GM23338 (cell line): Measurements from ENCODE around the gene MMP28. TPM values are rescaled to one million over a fixed set of nuclear protein-coding genes. Genes with fewer than 3 reads are reported as not detected.

Experiments
- ATAC-seq: fragments of 200-7000 bp; cut with Tn5 transposase; 3 replicates; pipeline ENCODE4 v1.9.1; 2020
- DNase-seq: peaks from one replicate; pipeline ENCODE4 v3.0.0-alpha.2; 2015; ENCODE audit warnings: low spot score
- H2AFZ ChIP-seq: fragments of 200-600 bp; sonication (generic); 2 replicates; pipeline ENCODE4 v1.8.0; 2016; ENCODE audit warnings: antibody characterized with exemption, mild to moderate bottlenecking, moderate library complexity
- H3F3A ChIP-seq: fragments of 200-600 bp; sonication (generic); replicated peaks from 2 replicates; pipeline ENCODE4 v1.8.0; 2017; ENCODE audit warnings: antibody characterized with exemption, mixed run types, low read depth
- H3K27ac ChIP-seq: fragments of 200-600 bp; sonication (generic); 2 replicates; pipeline ENCODE4 v1.6.1; 2016; ENCODE audit warnings: low read depth
- H3K27me3 ChIP-seq: fragments of 200-600 bp; sonication (generic); 2 replicates; pipeline ENCODE4 v1.8.0; 2016; ENCODE audit warnings: mild to moderate bottlenecking, mixed run types, moderate library complexity; ENCODE audit not compliant: insufficient read depth
- H3K36me3 ChIP-seq: fragments of 200-600 bp; sonication (generic); 2 replicates; pipeline ENCODE4 v1.8.0; 2016; ENCODE audit warnings: mild to moderate bottlenecking; ENCODE audit not compliant: insufficient read depth
- H3K4me1 ChIP-seq: fragments of 200-600 bp; sonication (generic); 2 replicates; pipeline ENCODE4 v1.8.0; 2016; ENCODE audit warnings: mild to moderate bottlenecking, moderate library complexity; ENCODE audit not compliant: insufficient read depth
- H3K4me2 ChIP-seq: fragments of 200-600 bp; sonication (generic); 2 replicates; pipeline ENCODE4 v1.7.1; 2017; ENCODE audit warnings: mixed run types
- H3K4me3 ChIP-seq: fragments of 200-600 bp; sonication (generic); 2 replicates; pipeline ENCODE4 v1.6.1; 2016; ENCODE audit warnings: mixed run types
- H3K79me2 ChIP-seq: fragments of 200-600 bp; sonication (generic); replicated peaks from 2 replicates; pipeline ENCODE4 v1.8.0; 2017; ENCODE audit warnings: mild to moderate bottlenecking; ENCODE audit not compliant: insufficient read depth
- H3K9me2 ChIP-seq: fragments of 200-600 bp; sonication (generic); 2 replicates; pipeline ENCODE4 v1.8.0; 2017; ENCODE audit not compliant: insufficient read depth
- H4K20me1 ChIP-seq: fragments of 200-600 bp; sonication (generic); replicated peaks from 2 replicates; pipeline ENCODE4 v1.8.0; 2017; ENCODE audit warnings: mild to moderate bottlenecking; ENCODE audit not compliant: insufficient read depth
- H3K27ac Mint-ChIP-seq: 2 replicates; pipeline ENCODE4 v1.8.0; 2020; ENCODE audit warnings: inconsistent platforms, mild to moderate bottlenecking, moderate library complexity, mixed read lengths
- H3K27me3 Mint-ChIP-seq: 3 replicates; pipeline ENCODE4 v1.8.0; 2022; ENCODE audit warnings: low read depth, mild to moderate bottlenecking, moderate library complexity, mixed read lengths, inconsistent platforms; ENCODE audit not compliant: insufficient read depth, poor library complexity
- H3K36me3 Mint-ChIP-seq: 3 replicates; pipeline ENCODE4 v1.8.0; 2021; ENCODE audit warnings: low read depth, mild to moderate bottlenecking, inconsistent platforms, moderate library complexity, mixed read lengths
- H3K4me1 Mint-ChIP-seq: 3 replicates; pipeline ENCODE4 v1.8.0; 2020; ENCODE audit warnings: mild to moderate bottlenecking, inconsistent platforms, mixed read lengths
- H3K4me3 Mint-ChIP-seq: 3 replicates; pipeline ENCODE4 v1.8.0; 2021; ENCODE audit warnings: moderate library complexity, mild to moderate bottlenecking, inconsistent platforms, mixed read lengths
- H3K9me3 Mint-ChIP-seq: 3 replicates; pipeline ENCODE4 v1.8.0; 2020; ENCODE audit warnings: moderate library complexity, mild to moderate bottlenecking, inconsistent platforms, mixed read lengths
- CREB1 ChIP-seq: fragments of 250-450 bp; sonication (Bioruptor Pico); IDR thresholded peaks from 2 replicates; pipeline ENCODE4 v1.5.0; 2020; ENCODE audit warnings: low read depth, mild to moderate bottlenecking, moderate library complexity
- ETS1 ChIP-seq: IDR thresholded peaks from 2 replicates; pipeline ENCODE4 v1.6.1; 2016; ENCODE audit warnings: antibody characterized with exemption
- EZH2 ChIP-seq: fragments of 200-600 bp; sonication (generic); IDR thresholded peaks from one replicate; pipeline ENCODE4 v1.8.0; 2017; ENCODE audit warnings: antibody characterized with exemption, mild to moderate bottlenecking, low read depth; ENCODE audit not compliant: unreplicated experiment
- EZH2phosphoT487 ChIP-seq: fragments of 200-600 bp; sonication (generic); IDR thresholded peaks from one replicate; pipeline ENCODE4 v1.8.1; 2018; ENCODE audit warnings: antibody characterized with exemption; ENCODE audit not compliant: unreplicated experiment
- JUNB ChIP-seq: IDR thresholded peaks from one replicate; pipeline ENCODE4 v1.6.1; 2016; ENCODE audit warnings: antibody characterized with exemption; ENCODE audit not compliant: unreplicated experiment
- NANOG ChIP-seq: IDR thresholded peaks from 2 replicates; pipeline ENCODE4 v1.6.1; 2016; ENCODE audit warnings: antibody characterized with exemption, borderline replicate concordance
- POLR2AphosphoS5 ChIP-seq: IDR thresholded peaks from 2 replicates; pipeline ENCODE4 v1.6.1; 2016; ENCODE audit warnings: antibody characterized with exemption, low read depth
- STAT1 ChIP-seq: IDR thresholded peaks from one replicate; pipeline ENCODE4 v1.6.1; 2016; ENCODE audit warnings: antibody characterized with exemption; ENCODE audit not compliant: unreplicated experiment
- ZNF114 ChIP-seq: fragments of 250-450 bp; sonication (Bioruptor Pico); IDR thresholded peaks from 2 replicates; pipeline ENCODE4 v1.5.0; 2020; ENCODE audit warnings: mild to moderate bottlenecking, moderate library complexity
- ZNF331 ChIP-seq: fragments of 250-450 bp; sonication (Bioruptor Pico); IDR thresholded peaks from 2 replicates; pipeline ENCODE4 v1.5.0; 2020; ENCODE audit warnings: low read depth, mild to moderate bottlenecking, moderate library complexity
- polyA plus RNA-seq: library from polyadenylated mRNA; unstranded; fragments of >200 nt; fragmentation: Nextera tagmentation; extraction: Ambion mirVana; gene quantifications from 2 replicates; pipeline ENCODE4 v1.2.1, GENCODE V29; 2016
- total RNA-seq: library from RNA; depleted of rRNA; stranded (reverse); fragments of >200 nt; shearing (Covaris generic); gene quantifications from 2 replicates; pipeline ENCODE4 v1.2.3, GENCODE V29; 2014
- TF ChIP-seq, protein P1 (sequence below): IDR thresholded peaks from one replicate; pipeline ENCODE4 v1.6.1; 2018; ENCODE audit warnings: antibody characterized with exemption; ENCODE audit not compliant: unreplicated experiment
- TF ChIP-seq, protein P2 (sequence below), 2 experiments: fragments of 200-600 bp in 1 of 2; sonication (generic) in 1 of 2; conservative IDR thresholded peaks; 2 replicates each; pipeline versions ENCODE4 v1.5.1 to v1.6.1; 2016 to 2017; ENCODE audit warnings: antibody characterized with exemption in 2 of 2, low read depth in 2 of 2, mild to moderate bottlenecking in 2 of 2, moderate library complexity in 1 of 2

The MMP28 gene
- total and polyA plus RNA-seq, 2 experiments from 2014 or later, result not detected

- H2AFZ ChIP-seq, result no peak overlapping the region
Measured at GRCh38 chr17:35788477-35789368, 6.7 kb downstream of the MMP28 start.

GRCh38 chr17:35786941-35787432 is 8.5 kb downstream of the MMP28 start:
- TF ChIP-seq POLR2AphosphoS5 (no peak), NANOG (no peak), EZH2 (no peak), STAT1 (no peak), JUNB (no peak), ETS1 (no peak), CREB1 (CRISPR knock-in tag) (no peak), ZNF331 (CRISPR knock-in tag) (no peak), ZNF114 (CRISPR knock-in tag) (no peak)
- TF ChIP-seq, protein P1, sequence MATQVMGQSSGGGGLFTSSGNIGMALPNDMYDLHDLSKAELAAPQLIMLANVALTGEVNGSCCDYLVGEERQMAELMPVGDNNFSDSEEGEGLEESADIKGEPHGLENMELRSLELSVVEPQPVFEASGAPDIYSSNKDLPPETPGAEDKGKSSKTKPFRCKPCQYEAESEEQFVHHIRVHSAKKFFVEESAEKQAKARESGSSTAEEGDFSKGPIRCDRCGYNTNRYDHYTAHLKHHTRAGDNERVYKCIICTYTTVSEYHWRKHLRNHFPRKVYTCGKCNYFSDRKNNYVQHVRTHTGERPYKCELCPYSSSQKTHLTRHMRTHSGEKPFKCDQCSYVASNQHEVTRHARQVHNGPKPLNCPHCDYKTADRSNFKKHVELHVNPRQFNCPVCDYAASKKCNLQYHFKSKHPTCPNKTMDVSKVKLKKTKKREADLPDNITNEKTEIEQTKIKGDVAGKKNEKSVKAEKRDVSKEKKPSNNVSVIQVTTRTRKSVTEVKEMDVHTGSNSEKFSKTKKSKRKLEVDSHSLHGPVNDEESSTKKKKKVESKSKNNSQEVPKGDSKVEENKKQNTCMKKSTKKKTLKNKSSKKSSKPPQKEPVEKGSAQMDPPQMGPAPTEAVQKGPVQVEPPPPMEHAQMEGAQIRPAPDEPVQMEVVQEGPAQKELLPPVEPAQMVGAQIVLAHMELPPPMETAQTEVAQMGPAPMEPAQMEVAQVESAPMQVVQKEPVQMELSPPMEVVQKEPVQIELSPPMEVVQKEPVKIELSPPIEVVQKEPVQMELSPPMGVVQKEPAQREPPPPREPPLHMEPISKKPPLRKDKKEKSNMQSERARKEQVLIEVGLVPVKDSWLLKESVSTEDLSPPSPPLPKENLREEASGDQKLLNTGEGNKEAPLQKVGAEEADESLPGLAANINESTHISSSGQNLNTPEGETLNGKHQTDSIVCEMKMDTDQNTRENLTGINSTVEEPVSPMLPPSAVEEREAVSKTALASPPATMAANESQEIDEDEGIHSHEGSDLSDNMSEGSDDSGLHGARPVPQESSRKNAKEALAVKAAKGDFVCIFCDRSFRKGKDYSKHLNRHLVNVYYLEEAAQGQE, result no peak
- TF ChIP-seq, protein P2, sequence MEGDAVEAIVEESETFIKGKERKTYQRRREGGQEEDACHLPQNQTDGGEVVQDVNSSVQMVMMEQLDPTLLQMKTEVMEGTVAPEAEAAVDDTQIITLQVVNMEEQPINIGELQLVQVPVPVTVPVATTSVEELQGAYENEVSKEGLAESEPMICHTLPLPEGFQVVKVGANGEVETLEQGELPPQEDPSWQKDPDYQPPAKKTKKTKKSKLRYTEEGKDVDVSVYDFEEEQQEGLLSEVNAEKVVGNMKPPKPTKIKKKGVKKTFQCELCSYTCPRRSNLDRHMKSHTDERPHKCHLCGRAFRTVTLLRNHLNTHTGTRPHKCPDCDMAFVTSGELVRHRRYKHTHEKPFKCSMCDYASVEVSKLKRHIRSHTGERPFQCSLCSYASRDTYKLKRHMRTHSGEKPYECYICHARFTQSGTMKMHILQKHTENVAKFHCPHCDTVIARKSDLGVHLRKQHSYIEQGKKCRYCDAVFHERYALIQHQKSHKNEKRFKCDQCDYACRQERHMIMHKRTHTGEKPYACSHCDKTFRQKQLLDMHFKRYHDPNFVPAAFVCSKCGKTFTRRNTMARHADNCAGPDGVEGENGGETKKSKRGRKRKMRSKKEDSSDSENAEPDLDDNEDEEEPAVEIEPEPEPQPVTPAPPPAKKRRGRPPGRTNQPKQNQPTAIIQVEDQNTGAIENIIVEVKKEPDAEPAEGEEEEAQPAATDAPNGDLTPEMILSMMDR (conservative IDR thresholded peaks at IDR 0.05; ENCODE audit: low read depth in 2 of 2), result no peak
- no peak for ATAC-seq
- no peaks in the 10 kb centered on the region for H3K4me1 Mint-ChIP-seq
- no peak overlapping the region for H3K4me3 Mint-ChIP-seq
- H3K9me3 Mint-ChIP-seq, result no peaks in the 10 kb centered on the region
- H3K27me3 Mint-ChIP-seq, result peaks cover 5% of the 10 kb centered on the region
- Histone ChIP-seq H4K20me1 (no peaks in the 10 kb centered on the region), H3F3A (no peaks in the 10 kb centered on the region), H3K79me2 (no peaks in the 10 kb centered on the region), H2AFZ (peak overlapping the region; percentile 74; the same call in 1 of the 2 replicates), H3K36me3 (no peaks in the 10 kb centered on the region), H3K4me3 (no peak overlapping the region), H3K27me3 (peaks cover 12% of the 10 kb centered on the region; the same call in 1 of the 2 replicates), H3K4me1 (no peaks in the 10 kb centered on the region), H3K9me2 (no peaks in the 10 kb centered on the region), H3K27ac (no peak overlapping the region), H3K4me2 (no peak overlapping the region)
- no peak for DNase-seq
- no peaks in the 10 kb centered on the region for H3K36me3 Mint-ChIP-seq
- H3K27ac Mint-ChIP-seq, result no peak overlapping the region

More at GRCh38 chr17:35788477-35789368, 6.7 kb downstream of the MMP28 start:
- Histone ChIP-seq H3K36me3 (no peaks in the 10 kb centered on the region), H3K27me3 (peaks cover 30% of the 10 kb centered on the region), H3K4me1 (no peaks in the 10 kb centered on the region), H3K4me2 (no peak overlapping the region), H3K4me3 (no peak overlapping the region), H3K79me2 (no peaks in the 10 kb centered on the region), H3K9me2 (no peaks in the 10 kb centered on the region), H3F3A (no peaks in the 10 kb centered on the region), H4K20me1 (no peaks in the 10 kb centered on the region), H3K27ac (no peak overlapping the region)
- Mint-ChIP-seq H3K4me3 (no peak overlapping the region), H3K9me3 (no peaks in the 10 kb centered on the region), H3K4me1 (peaks cover 6% of the 10 kb centered on the region; the same call in 2 of the 3 replicates), H3K36me3 (no peaks in the 10 kb centered on the region), H3K27me3 (peaks cover 12% of the 10 kb centered on the region), H3K27ac (no peak overlapping the region)
- no peak for DNase-seq
- no peak for TF ChIP-seq JUNB
- TF ChIP-seq EZH2phosphoT487, result no peak
- TF ChIP-seq, protein P2 (conservative IDR thresholded peaks at IDR 0.05; ENCODE audit: low read depth in 2 of 2), result no peak
- no peak for TF ChIP-seq EZH2
- no peak for ATAC-seq
